Type B pancreatic cell (in vitro differentiated cells): ENCODE data around the gene TMOD4. TPM values are rescaled to one million over a fixed set of nuclear protein-coding genes. Genes with fewer than 3 reads are reported as not detected.

ENCODE experiments used
- DNase-seq: peaks from one replicate; pipeline ENCODE4 v3.0.0; 2021; ENCODE audit warnings: mixed read lengths; ENCODE audit not compliant: unreplicated experiment; ENCODE audit errors: extremely low spot score
- H3K27ac Mint-ChIP-seq: 2 replicates; pipeline ENCODE4 v1.8.0; 2021; ENCODE audit warnings: mild to moderate bottlenecking, mixed read lengths
- H3K27me3 Mint-ChIP-seq: 2 replicates; pipeline ENCODE4 v1.8.0; 2021; ENCODE audit warnings: mixed read lengths
- H3K36me3 Mint-ChIP-seq: 2 replicates; pipeline ENCODE4 v1.8.0; 2021; ENCODE audit warnings: mixed read lengths
- H3K4me1 Mint-ChIP-seq: one replicate; pipeline ENCODE4 v1.8.0; 2021; ENCODE audit warnings: mixed read lengths; ENCODE audit not compliant: unreplicated experiment
- H3K4me3 Mint-ChIP-seq: 2 replicates; pipeline ENCODE4 v1.8.0; 2021; ENCODE audit warnings: mild to moderate bottlenecking, mixed read lengths
- H3K9me3 Mint-ChIP-seq: 2 replicates; pipeline ENCODE4 v1.8.0; 2021; ENCODE audit warnings: mixed read lengths
- total RNA-seq: library from RNA; stranded (reverse); gene quantifications from 2 replicates; pipeline ENCODE4 v1.2.1, GENCODE V29; 2021; ENCODE audit warnings: low replicate concordance
- TF ChIP-seq, protein P1 (sequence below): fragments of 200-600 bp; sonication (generic); conservative IDR thresholded peaks from 2 replicates; pipeline ENCODE4 v1.5.0; 2021; ENCODE audit warnings: antibody characterized with exemption, mild to moderate bottlenecking

The TMOD4 gene
- total RNA-seq, 1 donor from 2014 or later = 1.9 TPM

DNA sequence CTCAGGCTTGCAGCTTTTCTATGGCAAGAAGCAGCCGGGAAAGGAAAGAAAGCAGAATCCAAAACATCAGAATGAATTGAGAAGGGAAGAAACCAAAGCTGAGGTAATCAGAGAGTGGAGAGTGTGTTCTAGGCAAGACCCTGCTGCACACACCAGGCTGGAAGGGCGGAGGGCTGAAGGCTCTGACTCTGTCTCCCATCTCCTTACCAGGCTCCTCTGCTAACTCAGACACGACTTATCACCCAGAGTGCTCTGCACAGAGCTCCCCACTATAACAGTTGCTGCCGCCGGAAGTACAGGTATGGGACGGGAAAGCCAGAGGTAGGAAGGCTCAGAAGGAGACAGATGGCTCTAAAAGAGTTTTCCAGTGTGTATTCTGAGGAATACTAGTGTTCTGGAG, 8.7 kb downstream of the TMOD4 start:
- DNase-seq = no peak
- Mint-ChIP-seq H3K4me3 (peak overlapping the region; percentile 97), H3K27me3 (peaks cover 4% of the 10 kb centered on the region), H3K36me3 (peaks cover 14% of the 10 kb centered on the region), H3K9me3 (no peaks in the 10 kb centered on the region), H3K4me1 (peaks cover 26% of the 10 kb centered on the region), H3K27ac (peak overlapping the region; percentile 98)
- TF ChIP-seq, protein P1, sequence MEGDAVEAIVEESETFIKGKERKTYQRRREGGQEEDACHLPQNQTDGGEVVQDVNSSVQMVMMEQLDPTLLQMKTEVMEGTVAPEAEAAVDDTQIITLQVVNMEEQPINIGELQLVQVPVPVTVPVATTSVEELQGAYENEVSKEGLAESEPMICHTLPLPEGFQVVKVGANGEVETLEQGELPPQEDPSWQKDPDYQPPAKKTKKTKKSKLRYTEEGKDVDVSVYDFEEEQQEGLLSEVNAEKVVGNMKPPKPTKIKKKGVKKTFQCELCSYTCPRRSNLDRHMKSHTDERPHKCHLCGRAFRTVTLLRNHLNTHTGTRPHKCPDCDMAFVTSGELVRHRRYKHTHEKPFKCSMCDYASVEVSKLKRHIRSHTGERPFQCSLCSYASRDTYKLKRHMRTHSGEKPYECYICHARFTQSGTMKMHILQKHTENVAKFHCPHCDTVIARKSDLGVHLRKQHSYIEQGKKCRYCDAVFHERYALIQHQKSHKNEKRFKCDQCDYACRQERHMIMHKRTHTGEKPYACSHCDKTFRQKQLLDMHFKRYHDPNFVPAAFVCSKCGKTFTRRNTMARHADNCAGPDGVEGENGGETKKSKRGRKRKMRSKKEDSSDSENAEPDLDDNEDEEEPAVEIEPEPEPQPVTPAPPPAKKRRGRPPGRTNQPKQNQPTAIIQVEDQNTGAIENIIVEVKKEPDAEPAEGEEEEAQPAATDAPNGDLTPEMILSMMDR = no peak

DNA sequence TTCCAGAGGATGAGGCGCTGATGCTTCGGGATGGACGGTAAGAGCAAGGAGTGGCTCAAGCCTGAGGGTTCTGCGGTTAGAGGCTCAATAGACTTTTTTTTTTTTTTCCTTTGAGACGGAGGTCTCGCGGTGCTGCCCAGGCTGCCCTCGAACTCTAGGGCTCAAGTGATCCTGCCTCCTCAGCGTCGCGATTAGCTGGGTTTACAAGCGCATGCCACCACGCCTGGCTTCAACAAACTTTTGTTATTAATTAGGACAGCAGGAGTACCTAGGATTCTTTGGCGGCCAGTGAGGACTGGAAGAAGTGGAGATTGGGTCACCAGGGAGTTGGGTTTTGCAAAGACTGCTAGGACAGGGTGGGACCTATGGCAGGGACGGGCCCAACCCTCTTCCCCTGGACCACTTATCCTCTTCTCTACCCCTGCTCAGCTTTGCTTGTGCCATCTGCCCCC, 9.2 kb downstream of the TMOD4 start:
- Mint-ChIP-seq H3K4me3 (peak overlapping the region; percentile 97), H3K4me1 (peaks cover 26% of the 10 kb centered on the region), H3K9me3 (no peaks in the 10 kb centered on the region), H3K27ac (peak overlapping the region; percentile 98), H3K36me3 (peaks cover 19% of the 10 kb centered on the region), H3K27me3 (peaks cover 4% of the 10 kb centered on the region)
- DNase-seq = no peak
- TF ChIP-seq, protein P1 = no peak

DNA sequence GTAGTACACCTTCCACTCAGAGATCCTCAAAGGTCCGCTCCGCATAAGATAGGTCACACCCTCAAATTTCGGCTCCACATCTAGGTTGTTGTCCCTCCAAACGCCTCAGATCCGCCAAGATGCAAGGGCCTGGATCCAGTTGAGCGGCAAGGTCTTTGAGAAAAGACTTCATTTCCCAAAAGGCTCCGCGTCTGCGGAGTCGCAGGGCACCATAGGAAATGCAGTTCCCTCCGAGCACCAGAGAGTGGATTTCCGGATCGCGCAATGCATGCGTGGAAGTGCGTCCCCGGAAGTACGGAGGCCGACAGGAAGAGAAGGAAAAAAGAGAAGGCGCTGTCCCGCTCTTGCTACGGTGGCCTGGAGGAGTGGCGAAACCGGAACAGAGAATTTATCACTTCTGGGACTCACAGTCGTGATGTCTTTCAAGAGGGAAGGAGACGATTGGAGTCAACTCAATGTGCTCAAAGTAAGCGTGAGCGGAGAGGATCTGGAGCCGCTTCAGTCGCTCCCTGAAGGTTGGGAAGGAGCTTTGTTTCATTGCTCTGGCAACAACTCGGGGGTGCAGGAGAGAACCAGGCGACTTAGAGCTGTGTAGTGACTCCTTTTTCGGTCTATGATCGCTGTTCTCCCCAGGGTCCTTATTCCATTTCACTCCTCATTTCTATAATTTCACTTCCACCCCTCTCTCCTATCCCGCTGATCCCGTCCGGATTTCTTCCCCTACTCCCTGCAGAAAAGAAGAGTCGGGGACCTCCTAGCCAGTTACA, 9.9 kb downstream of the TMOD4 start, which contains the start of the genes LYSMD1 and SCNM1:
Gene LYSMD1 (minus strand): TSS at position 165 of the 767 bp plus-strand sequence. CDS start 644 bp downstream, outside the sequence.
Gene SCNM1 (plus strand): TSS at position 407 of the 767 bp plus-strand sequence. CDS start 9 bp downstream, at position 416.
- DNase-seq = peak; percentile 95
- peaks cover 4% of the 10 kb centered on the region for H3K27me3 Mint-ChIP-seq
- H3K4me3 Mint-ChIP-seq = peak within 1 kb of the TSS; percentile 97
- H3K4me1 Mint-ChIP-seq = peaks cover 26% of the 10 kb centered on the region
- H3K36me3 Mint-ChIP-seq = peaks cover 18% of the 10 kb centered on the region
- no peaks in the 10 kb centered on the region for H3K9me3 Mint-ChIP-seq
- peak within 1 kb of the TSS; percentile 98 for H3K27ac Mint-ChIP-seq
- TF ChIP-seq, protein P1 = peak; percentile 29

DNA sequence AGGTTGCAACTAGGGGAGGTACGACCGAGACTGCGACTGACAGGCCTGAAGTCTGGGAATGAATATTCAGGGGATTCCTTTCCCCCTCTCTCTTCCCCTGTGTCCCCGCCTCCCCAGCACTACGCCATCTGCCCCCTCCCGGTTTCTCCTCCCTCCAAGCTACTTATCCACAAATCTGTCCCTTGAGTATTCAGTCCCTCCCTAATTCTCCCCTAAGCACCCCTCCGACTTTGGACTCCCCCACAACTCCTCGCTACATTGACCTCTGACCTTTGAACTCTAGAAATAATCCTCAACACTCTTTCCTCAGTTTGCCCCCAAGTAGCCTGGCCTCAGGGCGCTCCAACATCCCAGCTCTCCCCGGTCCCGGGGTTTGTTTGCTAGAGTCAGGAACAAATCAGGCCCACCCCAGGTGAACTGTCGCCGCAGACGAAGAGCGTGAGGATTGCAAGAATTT, 10.5 kb downstream of the TMOD4 start:
- Mint-ChIP-seq H3K4me1 (peaks cover 26% of the 10 kb centered on the region), H3K27me3 (peaks cover 4% of the 10 kb centered on the region), H3K27ac (peak overlapping the region; percentile 98), H3K36me3 (peaks cover 17% of the 10 kb centered on the region), H3K9me3 (no peaks in the 10 kb centered on the region), H3K4me3 (peak overlapping the region; percentile 97)
- TF ChIP-seq, protein P1 = no peak
- DNase-seq = no peak

DNA sequence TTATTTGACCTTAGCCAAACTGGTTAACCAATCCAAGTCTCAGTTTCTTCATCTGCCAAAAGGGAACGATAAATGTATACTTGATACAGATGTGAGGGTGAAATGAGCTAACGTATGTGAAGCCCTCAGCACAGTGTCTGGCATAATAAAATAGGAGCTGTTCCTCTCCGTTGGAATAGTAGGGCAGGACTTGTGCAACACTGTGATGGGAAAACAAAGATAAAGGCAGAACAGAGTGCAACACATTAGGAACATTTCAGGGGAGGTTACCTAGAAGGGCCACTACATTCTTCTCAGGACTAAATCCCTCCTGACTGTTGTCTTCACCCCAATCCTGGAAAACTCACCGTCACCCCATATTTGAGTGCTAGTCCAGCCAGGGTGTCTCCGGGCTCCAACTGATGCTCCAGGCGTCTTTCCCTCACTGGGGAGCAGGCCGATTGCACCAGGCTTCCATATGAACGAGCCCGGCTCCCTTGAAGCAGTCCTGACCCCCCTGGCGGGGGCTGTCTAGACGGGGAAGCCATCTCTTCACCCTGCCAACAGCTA, 11.0 kb downstream of the TMOD4 start:
- H3K4me1 Mint-ChIP-seq = peaks cover 26% of the 10 kb centered on the region
- DNase-seq = no peak
- TF ChIP-seq, protein P1 = no peak
- peak overlapping the region; percentile 98 for H3K27ac Mint-ChIP-seq
- peaks cover 17% of the 10 kb centered on the region for H3K36me3 Mint-ChIP-seq
- H3K4me3 Mint-ChIP-seq = peak overlapping the region; percentile 97
- H3K27me3 Mint-ChIP-seq = peaks cover 4% of the 10 kb centered on the region
- no peaks in the 10 kb centered on the region for H3K9me3 Mint-ChIP-seq
